Smooth muscle cell (in vitro differentiated cells): ENCODE data around the gene TEX19. TPM values are rescaled to one million over a fixed set of nuclear protein-coding genes. Genes with fewer than 3 reads are reported as not detected.

Source experiments
- DNase-seq: peaks from one replicate; lab custom pipeline; 2025; ENCODE audit not compliant: unreplicated experiment; lab: John Stamatoyannopoulos, UW
- H2AFZ ChIP-seq: fragments of 200-600 bp; sonication (generic); 2 replicates; pipeline ENCODE4 v1.6.0; 2016; ENCODE audit warnings: antibody characterized with exemption, low read depth, mild to moderate bottlenecking
- H3F3A ChIP-seq: fragments of 200-600 bp; sonication (generic); 2 replicates; pipeline ENCODE4 v1.6.0; 2017; ENCODE audit warnings: antibody characterized with exemption, low read depth
- H3K27ac ChIP-seq: fragments of 200-600 bp; sonication (generic); 2 replicates; pipeline ENCODE4 v1.5.1; 2016; ENCODE audit warnings: low read depth, mild to moderate bottlenecking
- H3K27me3 ChIP-seq: fragments of 200-600 bp; sonication (generic); 2 replicates; pipeline ENCODE4 v1.6.1; 2016; ENCODE audit warnings: low read depth, mild to moderate bottlenecking
- H3K36me3 ChIP-seq: fragments of 200-600 bp; sonication (generic); 2 replicates; pipeline ENCODE4 v1.5.1; 2016; ENCODE audit warnings: low read depth
- H3K4me1 ChIP-seq: fragments of 200-600 bp; sonication (generic); 2 replicates; pipeline ENCODE4 v1.5.1; 2016; ENCODE audit warnings: low read depth
- H3K4me2 ChIP-seq: fragments of 200-600 bp; sonication (generic); 2 replicates; pipeline ENCODE4 v1.6.0; 2016; ENCODE audit warnings: mild to moderate bottlenecking
- H3K4me3 ChIP-seq: fragments of 200-600 bp; sonication (generic); 2 replicates; pipeline ENCODE4 v1.5.1; 2016; ENCODE audit warnings: mild to moderate bottlenecking
- H3K79me2 ChIP-seq: fragments of 200-600 bp; sonication (generic); 2 replicates; pipeline ENCODE4 v1.6.0; 2016; ENCODE audit warnings: low read depth, mild to moderate bottlenecking
- H3K9ac ChIP-seq: fragments of 200-600 bp; sonication (generic); 2 replicates; pipeline ENCODE4 v1.6.0; 2016; ENCODE audit warnings: low read depth
- H3K9me3 ChIP-seq: fragments of 200-600 bp; sonication (generic); replicated peaks from 2 replicates; pipeline ENCODE4 v1.5.1; 2016; ENCODE audit warnings: low read depth
- H4K20me1 ChIP-seq: fragments of 200-600 bp; sonication (generic); 2 replicates; pipeline ENCODE4 v1.6.0; 2016; ENCODE audit warnings: low read depth
- WGBS: methylation state at CpG from one replicate; pipeline ENCODE4 v1.1.7; 2016; ENCODE audit warnings: low lambda C conversion rate; 5-methylcytosine and 5-hydroxymethylcytosine counted together
- polyA plus RNA-seq: library from polyadenylated mRNA; unstranded; fragments of >200 nt; fragmentation: Nextera tagmentation; extraction: Ambion mirVana; gene quantifications from 2 replicates; pipeline ENCODE4 v1.2.1, GENCODE V29; 2016
- total RNA-seq: library from RNA; depleted of rRNA; stranded (reverse); fragments of >200 nt; gene quantifications from 2 replicates; pipeline ENCODE4 v1.2.3, GENCODE V29; 2014
- TF ChIP-seq, protein P1 (sequence below): fragments of 200-600 bp; sonication (generic); IDR thresholded peaks from 2 replicates; pipeline ENCODE4 v1.5.1; 2017; ENCODE audit warnings: borderline replicate concordance, mild to moderate bottlenecking, antibody characterized with exemption; ENCODE audit not compliant: insufficient read depth, poor library complexity, severe bottlenecking

TEX19 gene
- total and polyA plus RNA-seq, 2 experiments from 2014 or later = not detected

DNA sequence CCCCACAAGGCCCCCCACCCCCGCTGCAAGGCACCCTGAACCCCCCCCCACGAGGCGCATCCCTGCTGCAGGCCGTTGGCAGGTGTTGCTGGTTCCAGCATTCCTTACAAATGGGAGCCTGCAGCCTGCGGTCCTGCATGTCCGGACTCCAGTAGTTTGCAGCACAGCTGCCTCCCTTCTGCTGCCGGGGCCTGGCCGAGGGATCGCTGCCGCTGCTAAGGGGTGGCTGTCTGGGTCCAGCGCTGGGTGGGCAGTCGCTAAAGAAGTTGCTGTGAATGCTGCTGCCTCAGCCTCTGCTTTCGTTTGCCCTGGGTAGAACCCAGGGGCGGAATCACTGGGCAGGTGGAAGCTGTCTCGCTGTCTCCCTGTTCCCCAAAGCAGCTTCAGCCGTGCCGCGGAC, 24.4 kb downstream of the TEX19 start:
- Histone ChIP-seq H3K4me3 (no peak overlapping the region), H3K27me3 (no peaks in the 10 kb centered on the region), H4K20me1 (no peaks in the 10 kb centered on the region), H3K27ac (no peak overlapping the region), H3K79me2 (no peaks in the 10 kb centered on the region), H3K9me3 (no peaks in the 10 kb centered on the region), H3K36me3 (no peaks in the 10 kb centered on the region), H3K9ac (no peak overlapping the region), H3K4me2 (no peak overlapping the region), H2AFZ (no peak overlapping the region), H3F3A (no peaks in the 10 kb centered on the region), H3K4me1 (peaks cover 6% of the 10 kb centered on the region)
- 80% methylated on average over 18 of the region's 18 CpGs for WGBS
- TF ChIP-seq, protein P1, sequence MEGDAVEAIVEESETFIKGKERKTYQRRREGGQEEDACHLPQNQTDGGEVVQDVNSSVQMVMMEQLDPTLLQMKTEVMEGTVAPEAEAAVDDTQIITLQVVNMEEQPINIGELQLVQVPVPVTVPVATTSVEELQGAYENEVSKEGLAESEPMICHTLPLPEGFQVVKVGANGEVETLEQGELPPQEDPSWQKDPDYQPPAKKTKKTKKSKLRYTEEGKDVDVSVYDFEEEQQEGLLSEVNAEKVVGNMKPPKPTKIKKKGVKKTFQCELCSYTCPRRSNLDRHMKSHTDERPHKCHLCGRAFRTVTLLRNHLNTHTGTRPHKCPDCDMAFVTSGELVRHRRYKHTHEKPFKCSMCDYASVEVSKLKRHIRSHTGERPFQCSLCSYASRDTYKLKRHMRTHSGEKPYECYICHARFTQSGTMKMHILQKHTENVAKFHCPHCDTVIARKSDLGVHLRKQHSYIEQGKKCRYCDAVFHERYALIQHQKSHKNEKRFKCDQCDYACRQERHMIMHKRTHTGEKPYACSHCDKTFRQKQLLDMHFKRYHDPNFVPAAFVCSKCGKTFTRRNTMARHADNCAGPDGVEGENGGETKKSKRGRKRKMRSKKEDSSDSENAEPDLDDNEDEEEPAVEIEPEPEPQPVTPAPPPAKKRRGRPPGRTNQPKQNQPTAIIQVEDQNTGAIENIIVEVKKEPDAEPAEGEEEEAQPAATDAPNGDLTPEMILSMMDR = no peak
- DNase-seq = no peak

DNA sequence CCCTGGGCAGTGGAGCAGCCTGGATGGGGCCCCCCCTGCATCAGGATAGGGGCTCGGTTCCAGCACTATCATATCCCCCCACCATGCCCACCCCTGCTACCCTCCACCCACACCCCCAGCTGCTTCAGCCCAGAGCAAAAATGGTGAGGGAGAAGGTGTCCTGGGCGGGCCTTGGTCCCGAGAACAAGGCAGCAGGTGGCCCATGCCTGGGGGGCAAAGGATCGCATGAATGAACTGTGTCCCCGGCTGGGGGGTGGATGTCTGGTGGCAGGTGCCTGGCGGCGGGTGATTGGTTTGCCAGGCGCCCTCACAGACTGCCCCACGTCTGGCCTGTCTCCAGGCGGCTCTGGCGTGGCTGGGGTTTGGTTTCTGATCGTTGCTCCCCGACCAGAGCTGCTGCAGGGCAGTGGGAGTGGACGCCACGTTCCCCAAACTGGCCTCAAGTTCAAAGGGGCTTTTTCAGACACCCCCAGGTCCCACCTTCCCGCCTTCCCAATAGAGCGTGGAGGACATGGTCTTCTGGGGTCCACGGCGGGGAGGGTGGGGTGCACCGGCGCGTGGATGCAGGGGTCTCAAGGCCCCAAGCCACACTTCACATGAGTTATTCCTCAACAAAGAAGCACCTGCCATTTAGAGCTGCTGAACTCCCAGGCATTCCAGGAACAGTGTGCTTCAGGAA, 25.1 kb downstream of the TEX19 start:
- TF ChIP-seq, protein P1 = no peak
- Histone ChIP-seq H3K4me3 (no peak overlapping the region), H4K20me1 (no peaks in the 10 kb centered on the region), H3K79me2 (no peaks in the 10 kb centered on the region), H3K4me2 (no peak overlapping the region), H3K4me1 (peaks cover 6% of the 10 kb centered on the region), H2AFZ (no peak overlapping the region), H3K27me3 (no peaks in the 10 kb centered on the region), H3F3A (no peaks in the 10 kb centered on the region), H3K9ac (no peak overlapping the region), H3K36me3 (no peaks in the 10 kb centered on the region), H3K9me3 (no peaks in the 10 kb centered on the region), H3K27ac (no peak overlapping the region)
- DNase-seq = no peak
- WGBS = 88% methylated on average over 18 of the region's 22 CpGs

DNA sequence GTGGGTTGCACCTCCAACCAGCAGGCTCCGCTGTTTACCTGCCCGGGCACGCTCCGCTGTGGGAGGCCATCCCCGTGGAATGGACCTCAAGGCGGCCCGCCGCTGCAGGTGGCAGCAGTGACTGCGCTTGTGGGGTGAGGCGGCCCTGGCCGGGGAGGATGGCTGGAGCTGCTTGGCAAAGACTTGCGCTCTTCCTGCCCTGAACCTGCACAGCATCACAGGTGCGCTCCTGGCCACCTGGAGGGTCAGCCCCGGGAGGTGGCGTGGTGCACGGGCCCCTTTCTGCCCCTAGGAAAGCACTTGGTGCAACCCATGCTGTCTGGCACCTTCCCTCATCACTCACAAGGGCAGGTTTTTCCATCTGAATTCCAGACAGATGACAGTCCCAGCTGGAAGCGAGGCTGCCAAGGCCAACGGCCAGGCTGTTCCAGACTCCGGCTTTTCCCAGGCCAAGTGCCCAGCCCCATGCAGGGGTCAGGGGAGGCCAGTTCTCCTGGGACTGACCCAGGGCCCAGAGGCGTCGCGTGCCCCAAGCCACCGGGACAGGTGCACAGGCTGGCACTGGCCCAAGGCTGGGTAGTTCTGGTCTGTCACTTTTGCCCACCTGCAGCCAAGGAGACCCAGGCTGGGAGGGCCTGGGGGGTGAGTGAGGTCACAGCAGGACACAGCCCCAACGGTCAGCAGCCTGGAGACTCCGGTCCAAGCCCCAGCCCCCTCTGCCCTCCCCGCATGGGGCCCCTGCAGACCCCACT, 25.9 kb downstream of the TEX19 start:
- Histone ChIP-seq H3K27ac (no peak overlapping the region), H3K36me3 (no peaks in the 10 kb centered on the region), H3K4me3 (no peak overlapping the region), H3K4me1 (peaks cover 6% of the 10 kb centered on the region), H3K79me2 (no peaks in the 10 kb centered on the region), H3K27me3 (no peaks in the 10 kb centered on the region), H3K4me2 (no peak overlapping the region), H3F3A (no peaks in the 10 kb centered on the region), H3K9me3 (no peaks in the 10 kb centered on the region), H4K20me1 (no peaks in the 10 kb centered on the region), H2AFZ (no peak overlapping the region), H3K9ac (no peak overlapping the region)
- TF ChIP-seq, protein P1 = no peak
- 71% methylated on average over 25 of the region's 26 CpGs for WGBS
- no peak for DNase-seq
